K562 (cell line): Measurements from ENCODE around the gene SSH3. TPM values are rescaled to one million over a fixed set of nuclear protein-coding genes. Genes with fewer than 3 reads are reported as not detected.

Experiments
- CBX5 ChIP-seq: IDR thresholded peaks from 2 replicates; pipeline ENCODE4 v1.6.1; 2014; ENCODE audit warnings: low read depth, borderline replicate concordance
- COPS2 ChIP-seq: fragments of 450-650 bp; conservative IDR thresholded peaks from 2 replicates; pipeline ENCODE4 v1.6.1; 2016; ENCODE audit warnings: mild to moderate bottlenecking, moderate library complexity
- DACH1 ChIP-seq: fragments of 450-650 bp; IDR thresholded peaks from 2 replicates; pipeline ENCODE4 v1.6.1; 2018; ENCODE audit not compliant: partially characterized antibody
- FOXJ3 ChIP-seq: sonication (generic); formaldehyde crosslinking; IDR thresholded peaks from 2 replicates; pipeline ENCODE4 v1.4.0; 2020; ENCODE audit warnings: mild to moderate bottlenecking, missing genetic modification reagents
- HEY1 ChIP-seq: fragments of 250-450 bp; sonication (Bioruptor Pico); IDR thresholded peaks from 2 replicates; pipeline ENCODE4 v1.5.0; 2020; ENCODE audit warnings: mild to moderate bottlenecking, moderate library complexity, borderline replicate concordance
- NCOR1 ChIP-seq: fragments of 450-650 bp; IDR thresholded peaks from 2 replicates; pipeline ENCODE4 v1.6.1; 2016; ENCODE audit warnings: mild to moderate bottlenecking, moderate library complexity
- NFIC ChIP-seq: fragments of 450-650 bp; IDR thresholded peaks from 2 replicates; pipeline ENCODE4 v1.6.1; 2017; ENCODE audit warnings: mild to moderate bottlenecking, inconsistent platforms
- PCBP2 ChIP-seq: fragments of 200-400 bp; formaldehyde crosslinking; IDR thresholded peaks from 2 replicates; pipeline ENCODE4 v1.6.1; 2018; ENCODE audit warnings: low read length, low read depth, mild to moderate bottlenecking, moderate library complexity; ENCODE audit not compliant: poor library complexity, severe bottlenecking
- POU5F1 ChIP-seq: fragments of 150-350 bp; IDR thresholded peaks from 2 replicates; pipeline ENCODE4 v1.6.1; 2014; ENCODE audit warnings: borderline replicate concordance, low read length, low read depth, mild to moderate bottlenecking; ENCODE audit not compliant: partially characterized antibody
- RBFOX2 ChIP-seq: fragments of 200-400 bp; formaldehyde crosslinking; IDR thresholded peaks from 2 replicates; pipeline ENCODE4 v1.6.1; 2017; ENCODE audit warnings: low read depth, mild to moderate bottlenecking, low read length, moderate library complexity
- SREBF2 ChIP-seq: sonication (generic); formaldehyde crosslinking; IDR thresholded peaks from 2 replicates; pipeline ENCODE4 v1.4.0; 2020; ENCODE audit warnings: mild to moderate bottlenecking, missing genetic modification reagents
- YY1 ChIP-seq, 3 experiments: IDR thresholded peaks; 2 replicates each; pipeline ENCODE4 v1.6.1; 2011; ENCODE audit warnings: low read length in 2 of 3, mild to moderate bottlenecking in 2 of 3, moderate library complexity in 2 of 3, borderline replicate concordance in 1 of 3, control low read depth in 1 of 3, low read depth in 1 of 3; ENCODE audit not compliant: insufficient read depth in 3 of 3, insufficient replicate concordance in 2 of 3, control insufficient read depth in 1 of 3, insufficient read length in 1 of 3; ENCODE audit errors: extremely low read depth in 1 of 3
- ZBTB40 ChIP-seq, 2 experiments: fragments of 450-650 bp in 1 of 2; sonication (generic) in 1 of 2; formaldehyde crosslinking in 1 of 2; IDR thresholded peaks; 2 replicates each; pipeline versions ENCODE4 v1.7.1 to v1.9.0; 2016 to 2022; ENCODE audit warnings: inconsistent platforms in 1 of 2, mild to moderate bottlenecking in 1 of 2, missing genetic modification reagents in 1 of 2
- ZNF764 ChIP-seq: fragments of 250-450 bp; sonication (Bioruptor Pico); IDR thresholded peaks from 2 replicates; pipeline ENCODE4 v1.4.0; 2020; ENCODE audit warnings: low read depth, mild to moderate bottlenecking, moderate library complexity
- polyA plus RNA-seq, 8 experiments: library from polyadenylated mRNA; depleted of rRNA in 4 of 8; stranded (reverse) in 5 of 8; unstranded in 3 of 8; fragments of >200 nt; fragmentation: Nextera tagmentation in 2 of 8; fragmentation: Illumina TruSeq in 1 of 8; extraction: Ambion mirVana in 2 of 8; extraction: Trizol in 1 of 8; gene quantifications; 2 replicates each; pipeline versions ENCODE4 v1.2.1 to v1.2.3, GENCODE V29; 2011 to 2014; ENCODE audit warnings: inconsistent platforms in 1 of 8, missing spikeins in 1 of 8
- total RNA-seq, 7 experiments: library from RNA; depleted of rRNA in 6 of 7; stranded (reverse); fragments of >200 nt in 6 of 7; fragmentation: Illumina TruSeq in 2 of 7; extraction: Trizol in 2 of 7; gene quantifications; 2 replicates each; pipeline versions ENCODE4 v1.2.1 to v1.2.3, GENCODE V29; 2011 to 2021; ENCODE audit warnings: low replicate concordance in 1 of 7
- TF ChIP-seq, protein P1 (sequence below): fragments of 250-450 bp; sonication (Bioruptor Pico); IDR thresholded peaks from 2 replicates; pipeline ENCODE4 v1.5.0; 2022; ENCODE audit warnings: mild to moderate bottlenecking

The SSH3 gene
- total and polyA plus RNA-seq, 9 of the 15 experiments (the other 6 are each of a cell fraction or from before 2014, with no cell fraction given): 0.07 to 1.0 (median 0.24) TPM; not detected in 3

GRCh38 chr11:67289651-67290479 is 13.5 kb upstream of the SSH3 start (continued):
- peak in 1 of 3 experiments; percentile 4 for TF ChIP-seq YY1 (IDR thresholded peaks at IDR 0.05; ENCODE audit: borderline replicate concordance in 1 of 3, control insufficient read depth in 1 of 3, extremely low read depth in 1 of 3, insufficient read depth in 3 of 3, insufficient read length in 1 of 3, insufficient replicate concordance in 2 of 3, low read depth in 1 of 3, low read length in 2 of 3)
- TF ChIP-seq, protein P1, sequence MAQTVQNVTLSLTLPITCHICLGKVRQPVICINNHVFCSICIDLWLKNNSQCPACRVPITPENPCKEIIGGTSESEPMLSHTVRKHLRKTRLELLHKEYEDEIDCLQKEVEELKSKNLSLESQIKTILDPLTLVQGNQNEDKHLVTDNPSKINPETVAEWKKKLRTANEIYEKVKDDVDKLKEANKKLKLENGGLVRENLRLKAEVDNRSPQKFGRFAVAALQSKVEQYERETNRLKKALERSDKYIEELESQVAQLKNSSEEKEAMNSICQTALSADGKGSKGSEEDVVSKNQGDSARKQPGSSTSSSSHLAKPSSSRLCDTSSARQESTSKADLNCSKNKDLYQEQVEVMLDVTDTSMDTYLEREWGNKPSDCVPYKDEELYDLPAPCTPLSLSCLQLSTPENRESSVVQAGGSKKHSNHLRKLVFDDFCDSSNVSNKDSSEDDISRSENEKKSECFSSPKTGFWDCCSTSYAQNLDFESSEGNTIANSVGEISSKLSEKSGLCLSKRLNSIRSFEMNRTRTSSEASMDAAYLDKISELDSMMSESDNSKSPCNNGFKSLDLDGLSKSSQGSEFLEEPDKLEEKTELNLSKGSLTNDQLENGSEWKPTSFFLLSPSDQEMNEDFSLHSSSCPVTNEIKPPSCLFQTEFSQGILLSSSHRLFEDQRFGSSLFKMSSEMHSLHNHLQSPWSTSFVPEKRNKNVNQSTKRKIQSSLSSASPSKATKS (CRISPR knock-in tag): no peak
- TF ChIP-seq ZBTB40 (IDR thresholded peaks at IDR 0.05): peak; percentile 50; the same call in 1 of the 2 replicates
- no peak for TF ChIP-seq ZBTB40 (CRISPR knock-in tag; IDR thresholded peaks at IDR 0.05)
- TF ChIP-seq NCOR1: no peak
- no peak for TF ChIP-seq HEY1 (CRISPR knock-in tag)
- TF ChIP-seq RBFOX2: peak; percentile 64
- no peak for TF ChIP-seq NFIC
- TF ChIP-seq POU5F1: no peak
- TF ChIP-seq DACH1: no peak
- no peak for TF ChIP-seq CBX5
- TF ChIP-seq ZNF764 (CRISPR knock-in tag): no peak
- no peak for TF ChIP-seq PCBP2
- TF ChIP-seq SREBF2 (CRISPR knock-in tag): no peak
- TF ChIP-seq FOXJ3 (CRISPR knock-in tag): no peak
- no peak for TF ChIP-seq COPS2
